ENCODE results near the gene SP9. TPM values are rescaled to one million over a fixed set of nuclear protein-coding genes. Genes with fewer than 3 reads are reported as not detected.

SP9 gene
- total RNA-seq, 1 donor, result not detected

DNA sequence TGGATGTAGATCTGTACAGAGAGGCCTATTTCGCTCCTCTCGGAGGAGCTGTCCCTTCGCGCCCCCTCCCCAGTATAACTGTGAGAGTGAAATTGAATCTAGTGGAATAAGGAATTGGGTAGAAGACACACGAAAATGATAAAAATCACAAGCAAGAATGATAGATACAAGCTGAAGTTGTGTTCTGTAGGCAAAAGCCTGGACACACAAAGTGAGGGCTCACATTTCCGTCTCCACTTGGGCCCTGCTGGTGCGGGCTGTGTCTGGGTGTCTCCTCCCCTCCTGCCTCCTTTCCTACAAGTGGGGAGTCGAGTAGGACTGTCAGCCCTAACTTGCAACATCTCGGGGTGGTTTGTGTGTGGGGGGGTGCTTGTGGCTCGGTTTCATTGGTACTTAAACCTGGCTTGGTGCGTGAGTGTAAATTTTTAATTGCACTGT lies 457 bp upstream of the SP9 start:
- DNase-seq (ENCODE audit: low read depth), result no peak
- H3K4me3 ChIP-seq (ENCODE audit: low read depth, low read length), result no peak overlapping the region
- TF ChIP-seq, protein P1, sequence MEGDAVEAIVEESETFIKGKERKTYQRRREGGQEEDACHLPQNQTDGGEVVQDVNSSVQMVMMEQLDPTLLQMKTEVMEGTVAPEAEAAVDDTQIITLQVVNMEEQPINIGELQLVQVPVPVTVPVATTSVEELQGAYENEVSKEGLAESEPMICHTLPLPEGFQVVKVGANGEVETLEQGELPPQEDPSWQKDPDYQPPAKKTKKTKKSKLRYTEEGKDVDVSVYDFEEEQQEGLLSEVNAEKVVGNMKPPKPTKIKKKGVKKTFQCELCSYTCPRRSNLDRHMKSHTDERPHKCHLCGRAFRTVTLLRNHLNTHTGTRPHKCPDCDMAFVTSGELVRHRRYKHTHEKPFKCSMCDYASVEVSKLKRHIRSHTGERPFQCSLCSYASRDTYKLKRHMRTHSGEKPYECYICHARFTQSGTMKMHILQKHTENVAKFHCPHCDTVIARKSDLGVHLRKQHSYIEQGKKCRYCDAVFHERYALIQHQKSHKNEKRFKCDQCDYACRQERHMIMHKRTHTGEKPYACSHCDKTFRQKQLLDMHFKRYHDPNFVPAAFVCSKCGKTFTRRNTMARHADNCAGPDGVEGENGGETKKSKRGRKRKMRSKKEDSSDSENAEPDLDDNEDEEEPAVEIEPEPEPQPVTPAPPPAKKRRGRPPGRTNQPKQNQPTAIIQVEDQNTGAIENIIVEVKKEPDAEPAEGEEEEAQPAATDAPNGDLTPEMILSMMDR (IDR thresholded peaks at IDR 0.05; ENCODE audit: insufficient read depth, low read length), result no peak

DNA sequence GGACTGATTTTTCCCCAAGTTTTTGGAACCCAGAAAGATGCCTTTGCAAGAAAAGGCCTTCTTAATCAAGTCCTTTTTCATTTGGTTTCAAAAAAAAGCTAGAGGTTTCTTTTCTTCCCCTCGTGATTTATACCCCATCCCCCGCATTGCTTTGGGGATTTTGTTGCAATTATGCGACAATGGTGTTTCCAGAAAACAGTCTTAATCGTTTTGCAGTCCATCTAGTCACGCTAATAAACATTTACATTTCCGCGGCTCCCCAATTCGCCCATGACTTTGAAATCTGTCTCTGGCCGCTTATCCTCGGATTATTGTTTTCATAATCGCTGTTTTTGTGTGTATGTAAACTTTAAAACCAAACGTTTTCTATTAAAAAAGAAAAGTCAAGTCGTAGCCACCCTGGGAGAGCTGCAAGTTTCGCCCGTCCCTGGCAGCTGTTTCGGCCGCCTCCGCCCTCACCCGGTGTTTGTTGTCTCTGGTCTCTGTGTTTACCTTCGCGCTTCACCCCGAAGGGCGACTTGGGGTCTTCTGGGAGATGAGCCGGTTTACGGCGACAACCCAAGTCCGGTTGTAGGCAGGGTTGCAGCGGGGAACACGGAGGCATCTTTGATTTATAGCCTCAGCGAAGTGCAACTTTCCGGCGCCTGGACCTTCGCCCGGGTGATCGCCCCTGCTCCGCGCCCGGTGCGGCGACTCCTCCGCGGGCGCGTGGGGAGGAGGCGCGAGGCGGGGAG lies 667 bp downstream of the SP9 start:
- no peak for DNase-seq (ENCODE audit: low read depth)
- H3K4me3 ChIP-seq (ENCODE audit: low read depth, low read length), result no peak overlapping the region
- TF ChIP-seq, protein P1 (IDR thresholded peaks at IDR 0.05; ENCODE audit: insufficient read depth, low read length), result no peak

DNA sequence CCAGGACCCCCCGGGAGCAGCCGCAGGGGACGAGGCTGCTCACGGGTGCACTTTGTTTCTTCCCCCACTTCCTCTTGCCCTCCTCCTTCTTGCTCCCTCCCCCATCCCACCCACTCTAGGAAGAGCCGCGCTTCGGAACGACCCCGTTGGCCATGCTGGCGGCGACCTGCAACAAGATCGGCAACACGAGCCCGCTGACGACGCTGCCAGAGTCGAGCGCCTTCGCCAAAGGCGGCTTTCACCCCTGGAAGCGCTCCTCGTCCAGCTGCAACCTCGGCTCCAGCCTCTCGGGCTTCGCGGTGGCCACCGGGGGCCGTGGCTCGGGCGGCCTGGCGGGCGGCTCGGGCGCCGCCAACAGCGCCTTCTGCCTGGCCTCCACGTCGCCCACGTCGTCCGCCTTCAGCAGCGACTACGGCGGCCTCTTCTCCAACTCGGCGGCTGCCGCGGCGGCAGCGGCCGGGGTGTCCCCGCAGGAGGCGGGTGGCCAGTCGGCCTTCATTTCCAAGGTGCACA lies 1.3 kb downstream of the SP9 start:
- no peak for DNase-seq (ENCODE audit: low read depth)
- H3K4me3 ChIP-seq (ENCODE audit: low read depth, low read length), result no peak overlapping the region
- TF ChIP-seq, protein P1 (IDR thresholded peaks at IDR 0.05; ENCODE audit: insufficient read depth, low read length), result no peak

- H3K4me3 ChIP-seq (ENCODE audit: low read depth, low read length), result no peak overlapping the region
- no peak for DNase-seq (ENCODE audit: low read depth)
- TF ChIP-seq, protein P1 (IDR thresholded peaks at IDR 0.05; ENCODE audit: insufficient read depth, low read length), result no peak
Observed at GRCh38 chr2:174336501-174337336, 2.0 kb downstream of the SP9 start.

DNA sequence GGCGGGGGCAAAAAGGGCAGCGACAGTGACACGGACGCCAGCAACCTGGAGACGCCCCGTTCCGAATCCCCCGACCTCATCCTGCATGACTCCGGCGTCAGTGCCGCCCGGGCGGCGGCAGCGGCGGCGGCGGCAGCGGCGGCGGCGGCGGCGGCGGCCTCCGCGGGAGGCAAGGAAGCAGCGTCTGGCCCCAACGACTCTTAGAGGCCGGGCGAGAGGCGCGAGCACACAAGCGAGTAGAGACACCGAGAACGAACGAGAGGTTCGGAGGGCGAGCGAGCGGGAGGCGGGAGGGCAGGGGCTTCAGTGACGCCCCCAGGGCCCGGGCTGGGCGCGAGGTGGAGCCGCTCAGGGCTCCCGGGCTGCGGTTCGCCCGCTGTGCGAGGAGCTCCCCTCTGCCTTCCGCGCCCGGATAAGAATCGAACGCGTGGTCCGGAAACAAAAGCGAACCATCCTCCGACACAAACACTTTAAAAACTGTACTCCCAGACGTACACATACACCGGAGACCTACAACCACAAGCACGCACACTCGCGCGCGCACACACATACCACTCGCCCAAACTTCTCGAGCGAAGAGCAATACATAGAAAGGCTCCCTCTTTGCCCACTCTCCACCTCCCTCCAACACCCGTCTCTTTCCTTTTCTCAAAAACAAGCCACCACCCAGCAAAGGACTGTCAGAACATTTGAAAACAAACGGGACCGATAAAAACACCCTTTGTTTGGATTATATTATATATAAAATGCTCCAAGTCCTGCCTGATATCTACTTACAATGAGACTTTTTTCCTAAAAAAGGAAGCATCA lies 2.8 kb downstream of the SP9 start:
- TF ChIP-seq, protein P1 (IDR thresholded peaks at IDR 0.05; ENCODE audit: insufficient read depth, low read length), result no peak
- no peak overlapping the region for H3K4me3 ChIP-seq (ENCODE audit: low read depth, low read length)
- no peak for DNase-seq (ENCODE audit: low read depth)

DNA sequence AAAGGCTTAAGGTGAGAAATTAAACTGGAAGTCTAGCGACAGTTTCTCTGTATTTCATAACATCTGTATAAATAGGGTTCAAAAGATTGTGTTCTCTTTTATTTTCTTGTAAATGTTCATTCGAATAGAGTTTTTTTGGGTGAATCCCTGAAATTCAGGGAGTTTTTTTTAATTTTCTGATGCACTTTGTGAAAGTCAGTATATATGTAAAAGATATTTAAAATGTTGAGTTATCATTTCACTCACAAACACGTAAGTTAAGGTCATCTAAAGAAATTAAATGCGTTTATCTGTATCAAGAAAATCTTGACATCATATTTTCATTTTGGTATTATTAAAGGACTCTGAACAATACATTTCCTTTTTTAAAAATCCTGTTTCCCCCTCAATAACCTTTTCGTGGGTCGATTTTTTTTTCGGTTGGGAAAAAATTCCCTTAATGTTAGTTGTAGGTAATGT lies 3.4 kb downstream of the SP9 start:
- no peak overlapping the region for H3K4me3 ChIP-seq (ENCODE audit: low read depth, low read length)
- TF ChIP-seq, protein P1 (IDR thresholded peaks at IDR 0.05; ENCODE audit: insufficient read depth, low read length), result no peak
- no peak for DNase-seq (ENCODE audit: low read depth)

Data from fibroblast of the aortic adventitia (primary cell).